SK-N-MC (cell line): ENCODE results near the gene DOCK8.

Experiments
- EZH2 ChIP-seq: fragments of 200-600 bp; sonication (generic); IDR thresholded peaks from one replicate; pipeline ENCODE4 v1.6.1; 2017; ENCODE audit warnings: antibody characterized with exemption
- POLR2AphosphoS5 ChIP-seq: IDR thresholded peaks from 2 replicates; pipeline ENCODE4 v1.6.1; 2012; ENCODE audit warnings: mild to moderate bottlenecking, low read depth, low read length, borderline replicate concordance

- TF ChIP-seq EZH2: no peak
- TF ChIP-seq POLR2AphosphoS5: no peak
Measured at GRCh38 chr9:458590-458989, 243.9 kb downstream of the DOCK8 start.
